Stimulated activated CD4-positive, alpha-beta T cell treated with anti-CD3 and anti-CD28 coated beads, Interleukin-12 subunit alpha, Interleukin-12 subunit beta, amount 100 ng/mL, for 24 hours (primary cell): ENCODE measurements around the gene MBNL2.

Source experiments
- DNase-seq, 2 experiments: peaks; one replicate each; pipeline ENCODE4 v3.0.0-alpha.2; 2020; ENCODE audit warnings: low read depth in 2 of 2

Gene MBNL2

DNA sequence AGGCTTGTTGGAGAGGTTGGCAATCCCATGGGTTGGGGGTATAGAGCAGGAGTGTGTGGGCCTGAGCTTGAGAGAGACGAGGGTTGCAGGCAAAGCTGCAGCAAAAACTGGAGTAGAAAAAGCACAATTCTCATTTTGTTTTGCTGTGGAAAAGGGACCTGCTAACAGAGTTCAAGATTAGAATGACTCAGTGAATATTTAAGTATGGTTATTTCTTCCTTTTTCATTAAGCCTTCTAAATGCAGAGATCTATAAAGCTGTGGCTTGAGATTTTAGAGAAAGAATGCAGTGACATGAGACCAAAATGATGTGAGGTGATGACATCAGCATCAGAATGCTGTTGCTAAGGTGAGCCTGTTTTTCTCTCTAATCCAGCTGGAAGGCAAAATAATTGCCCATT, 10.8 kb upstream of the MBNL2 start:
- no peak for DNase-seq

DNA sequence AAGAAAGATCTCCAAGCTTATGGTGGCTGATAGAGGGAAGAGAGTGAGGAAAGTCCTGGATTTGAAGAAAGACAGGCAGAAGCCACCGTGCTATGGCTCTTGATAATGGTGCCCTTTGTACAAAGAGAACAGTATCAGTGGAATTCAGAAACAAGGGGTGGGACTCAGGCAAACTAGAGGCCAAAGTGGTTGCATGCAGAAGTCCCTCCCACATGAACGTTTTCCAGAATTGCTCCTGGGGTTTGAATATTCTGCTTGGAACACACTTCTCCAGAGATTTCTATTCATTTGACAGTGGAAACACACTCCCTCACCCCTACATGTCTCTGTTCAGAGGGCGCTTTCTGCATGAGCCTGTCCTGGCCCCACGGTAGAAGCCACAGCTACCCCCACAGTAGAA, 10.1 kb upstream of the MBNL2 start:
- DNase-seq, result no peak

DNA sequence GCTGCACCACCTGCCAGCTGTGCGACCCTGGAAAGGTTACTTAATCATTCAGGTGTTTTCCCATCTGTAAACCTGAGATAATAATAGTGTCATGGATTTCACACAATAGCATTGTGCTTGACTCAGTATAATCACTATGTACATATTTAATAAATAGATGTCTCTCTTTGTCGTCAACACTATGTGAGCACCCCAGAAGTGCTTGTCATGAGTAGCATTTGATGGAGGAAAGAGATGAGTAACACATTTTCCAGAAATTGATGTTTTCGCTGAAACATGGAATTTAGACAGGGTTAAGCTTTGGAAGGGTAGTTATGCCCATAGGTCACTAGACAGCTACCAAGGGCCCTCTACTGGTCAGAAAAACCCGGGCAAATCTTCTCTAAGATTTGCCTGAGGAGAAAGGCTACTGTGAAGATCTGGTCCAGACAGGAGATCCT, 9.5 kb upstream of the MBNL2 start:
- no peak for DNase-seq

DNA sequence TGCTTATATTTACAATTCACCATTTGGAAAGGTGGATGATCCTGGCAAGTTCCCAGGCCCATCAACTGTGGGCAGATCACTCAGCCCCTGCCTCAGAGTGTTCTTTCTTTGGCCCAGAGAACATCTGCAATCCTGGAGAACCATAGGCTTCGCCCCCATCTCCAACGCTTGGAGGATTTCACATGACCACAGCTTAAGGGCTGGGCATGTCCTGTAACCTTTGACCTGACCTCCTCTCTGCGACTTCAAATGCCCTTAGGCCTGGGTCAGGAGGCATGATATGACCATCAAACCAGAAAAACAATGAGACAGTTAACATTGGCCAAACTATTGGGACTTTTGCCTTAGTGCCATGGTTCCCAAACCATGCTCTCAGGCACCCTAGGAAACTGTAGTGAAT, 7.2 kb upstream of the MBNL2 start:
- no peak for DNase-seq

DNA sequence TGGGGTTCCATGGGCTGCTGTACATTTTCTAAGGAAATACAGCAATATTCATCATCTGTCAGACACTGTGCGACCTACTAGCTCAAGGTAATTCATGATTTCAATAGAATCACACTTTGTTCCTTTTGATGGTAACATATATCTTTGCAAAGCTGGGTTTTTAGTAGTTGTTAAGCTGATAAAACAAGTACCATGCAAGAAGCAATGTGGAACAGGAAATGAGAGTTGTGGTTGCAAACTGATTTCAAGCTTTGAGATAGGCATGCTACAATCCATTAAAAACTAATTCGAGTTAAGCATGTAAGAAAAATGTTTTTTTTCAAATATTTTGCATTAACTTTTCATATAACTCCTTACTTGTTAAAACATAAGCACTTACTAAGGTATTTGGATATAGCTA, 6.8 kb upstream of the MBNL2 start:
- no peak for DNase-seq

DNA sequence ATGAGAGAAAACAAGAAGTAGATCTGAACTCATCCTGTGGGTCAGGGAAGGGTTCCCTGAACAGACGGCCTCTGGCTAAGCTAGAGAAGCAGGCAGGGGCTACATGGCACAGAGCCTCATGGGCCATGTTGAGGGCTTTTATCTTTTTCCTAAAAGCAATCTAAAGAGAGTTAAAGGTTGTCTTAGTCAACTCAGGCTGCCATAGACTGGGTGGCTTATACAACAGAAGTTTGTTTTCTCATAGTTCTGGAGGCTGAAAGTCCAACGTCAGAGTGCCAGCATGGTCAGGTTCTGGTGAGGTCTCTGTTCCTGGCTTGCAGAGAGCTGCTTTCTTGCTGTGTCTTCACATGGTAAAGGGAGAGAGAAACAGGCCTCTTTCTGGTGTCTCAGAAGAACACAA, 2.9 kb upstream of the MBNL2 start:
- DNase-seq, result no peak

DNA sequence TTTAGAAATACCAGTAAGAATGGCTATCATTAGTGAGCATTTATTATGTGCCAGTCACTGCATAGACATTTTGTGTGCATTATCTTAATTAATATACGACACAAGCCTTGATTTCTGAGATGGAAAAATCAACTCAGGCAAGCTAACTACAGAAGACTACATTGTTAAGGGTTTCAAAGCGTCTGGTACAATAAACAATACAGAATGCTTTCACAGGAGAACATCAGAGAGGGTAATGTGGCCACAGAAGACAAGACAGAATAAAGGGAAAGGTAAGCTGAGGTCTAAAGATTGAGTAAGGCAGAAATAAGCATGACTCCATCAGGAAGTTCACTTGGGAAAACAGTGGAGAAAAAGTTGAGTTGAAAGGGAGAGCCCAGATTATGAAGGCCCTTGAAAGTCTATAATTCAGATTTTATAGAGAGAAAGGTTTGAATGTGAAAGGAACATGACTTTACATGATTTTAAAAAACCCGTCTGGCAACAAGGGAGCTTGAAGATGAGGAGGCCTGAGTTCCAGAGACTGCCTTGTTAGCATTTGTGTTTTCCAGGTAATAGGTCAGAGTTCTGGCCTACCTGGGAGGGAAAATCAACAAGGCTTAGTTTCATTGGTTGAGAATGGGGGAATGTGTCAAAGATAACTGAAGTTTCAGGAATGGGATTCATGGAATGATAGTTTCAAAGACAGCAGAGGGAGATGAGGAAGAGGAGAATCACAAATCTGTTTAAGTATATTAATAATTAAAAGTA, 1.8 kb upstream of the MBNL2 start:
- DNase-seq, result no peak

DNA sequence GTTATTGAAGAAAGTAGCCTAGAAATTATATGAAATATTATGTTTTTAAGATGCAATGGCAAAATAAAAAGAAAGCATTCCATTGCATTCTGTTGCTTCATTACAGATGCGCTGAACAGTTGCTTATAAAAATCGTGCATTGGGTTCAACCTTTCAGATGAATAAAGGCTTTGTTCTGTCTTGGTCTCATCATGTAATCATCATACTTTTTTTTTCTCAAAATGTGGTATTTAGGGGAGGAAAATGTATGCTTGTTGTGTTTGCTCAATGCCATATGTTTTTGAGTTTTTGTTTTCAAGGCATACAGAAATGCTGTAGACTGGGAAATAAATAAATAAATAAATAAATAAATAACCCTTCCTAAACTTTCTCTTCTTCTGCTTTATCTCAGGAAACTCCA, 1.1 kb upstream of the MBNL2 start:
- no peak for DNase-seq

DNA sequence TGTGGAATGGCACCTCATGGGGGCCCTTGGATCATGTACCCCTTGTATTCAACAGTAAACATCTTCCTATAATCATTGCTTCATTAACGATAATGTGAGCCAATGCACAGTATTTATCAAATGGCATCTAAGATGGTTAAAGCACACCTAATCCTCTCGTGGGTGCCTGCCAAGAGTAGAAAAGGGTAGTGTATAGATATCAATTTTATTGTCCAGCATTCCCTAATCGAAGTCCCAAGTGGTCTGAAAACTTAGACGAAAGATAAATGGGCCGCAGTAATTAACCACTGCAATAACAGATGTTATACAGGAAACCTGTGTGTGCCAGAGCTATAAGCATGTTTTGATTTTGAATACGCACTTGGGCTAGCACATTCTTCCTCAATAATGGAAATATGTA, 667 bp upstream of the MBNL2 start:
- no peak for DNase-seq

DNA sequence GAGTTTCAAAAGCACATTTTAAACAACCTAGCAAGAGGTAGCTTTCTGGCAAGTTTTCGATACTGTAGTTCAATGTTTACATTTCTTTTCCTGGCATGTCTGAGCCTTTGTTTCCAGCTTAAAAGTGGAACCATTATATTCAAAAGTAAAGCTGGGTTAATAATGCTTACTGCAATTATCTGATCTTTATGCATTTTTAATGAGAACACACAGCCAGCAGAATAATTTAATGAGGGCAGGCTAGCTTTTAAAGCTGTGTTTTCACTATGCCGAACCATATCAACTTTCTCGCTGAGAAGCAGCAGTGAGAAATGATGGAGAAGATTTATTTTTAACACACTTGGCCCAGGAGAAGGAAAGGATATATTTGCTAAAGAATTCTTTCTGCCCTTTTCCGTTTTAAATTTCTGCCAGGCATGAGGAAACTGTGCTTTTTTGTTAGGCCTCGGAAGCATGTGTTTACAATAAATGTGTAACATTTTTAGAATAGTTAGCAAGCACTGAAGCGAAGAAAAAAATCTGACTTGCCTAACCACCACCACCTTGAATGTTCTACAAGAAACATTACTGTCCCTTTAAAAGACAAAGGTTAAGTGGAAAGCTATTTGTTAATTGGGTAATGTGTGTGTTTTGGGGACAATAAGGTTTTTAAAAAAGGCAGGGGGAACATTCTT, 1.0 kb downstream of the MBNL2 start:
- DNase-seq, result no peak

DNA sequence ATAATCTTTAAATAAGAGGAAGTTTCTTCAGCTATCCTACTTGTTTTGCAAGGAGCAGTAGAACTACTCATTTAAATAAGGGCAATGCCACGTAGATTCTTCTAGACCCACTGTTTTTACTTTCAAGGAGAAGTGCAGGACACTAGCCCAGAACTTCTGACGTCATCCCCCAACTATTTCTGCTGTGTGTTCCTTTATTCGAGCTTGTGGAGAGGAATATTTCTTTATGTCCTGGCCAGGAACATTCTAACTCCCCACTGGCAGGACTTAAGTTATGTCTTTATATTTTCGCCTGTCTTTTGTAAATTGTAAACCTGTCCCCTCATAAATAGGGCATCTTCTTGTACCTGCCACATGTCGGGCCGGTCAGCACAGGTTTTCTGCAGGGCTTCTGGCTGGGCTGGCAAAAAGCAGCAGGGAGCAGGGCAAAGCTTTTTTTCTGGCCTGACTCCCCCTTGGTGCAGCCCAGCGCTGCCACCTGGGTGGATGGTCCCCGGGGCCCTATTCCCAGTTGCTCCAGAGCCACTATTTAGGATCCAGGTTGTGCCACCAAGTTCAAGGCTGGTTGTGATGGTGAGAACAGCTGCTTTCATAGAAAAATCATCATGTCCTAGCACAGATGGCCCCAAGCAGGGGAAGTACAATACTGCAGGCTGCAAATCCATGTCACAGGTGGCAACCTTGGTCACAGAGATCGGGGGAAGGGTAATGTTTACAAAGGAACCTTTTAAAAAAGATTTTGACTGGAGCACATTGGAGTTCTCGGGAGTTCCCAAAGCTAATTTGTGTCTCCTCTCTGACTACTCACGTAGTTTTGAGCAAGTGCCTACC, 1.8 kb downstream of the MBNL2 start:
- no peak for DNase-seq

DNA sequence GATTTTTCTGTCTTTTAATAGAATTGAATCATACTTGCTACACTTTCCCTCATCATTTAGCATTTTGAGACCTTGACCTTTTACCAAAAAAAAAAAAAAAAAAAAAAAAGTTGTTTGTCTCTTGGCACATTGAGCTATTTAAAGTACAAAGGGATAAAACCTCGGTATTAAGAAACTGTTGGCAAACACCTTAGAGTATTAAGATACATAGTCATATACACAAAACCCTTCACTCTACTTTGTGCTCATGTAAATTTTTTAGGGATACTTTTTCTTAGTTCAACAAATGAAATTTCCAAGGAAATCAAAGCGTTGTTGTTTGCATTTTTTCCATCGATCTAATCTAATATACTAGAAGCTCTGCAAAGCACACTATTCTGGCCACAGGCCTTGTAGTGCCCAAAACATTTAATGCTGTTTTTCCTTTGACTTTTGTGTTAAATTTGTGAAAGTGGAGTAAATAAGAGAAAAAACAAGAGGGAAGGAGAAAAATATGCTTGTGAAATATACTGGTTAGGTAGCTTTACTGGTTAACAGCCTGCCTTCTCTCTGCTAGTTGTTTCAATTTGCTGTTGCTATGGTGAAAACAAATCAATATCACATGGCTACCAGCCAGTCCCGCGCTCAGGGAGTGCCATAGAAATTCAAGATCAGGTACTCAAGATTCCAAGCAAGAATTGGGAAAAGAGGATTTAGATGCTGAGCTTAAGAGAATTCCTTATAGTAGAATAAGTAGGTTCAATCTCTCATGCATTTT, 2.6 kb downstream of the MBNL2 start:
- no peak for DNase-seq

DNA sequence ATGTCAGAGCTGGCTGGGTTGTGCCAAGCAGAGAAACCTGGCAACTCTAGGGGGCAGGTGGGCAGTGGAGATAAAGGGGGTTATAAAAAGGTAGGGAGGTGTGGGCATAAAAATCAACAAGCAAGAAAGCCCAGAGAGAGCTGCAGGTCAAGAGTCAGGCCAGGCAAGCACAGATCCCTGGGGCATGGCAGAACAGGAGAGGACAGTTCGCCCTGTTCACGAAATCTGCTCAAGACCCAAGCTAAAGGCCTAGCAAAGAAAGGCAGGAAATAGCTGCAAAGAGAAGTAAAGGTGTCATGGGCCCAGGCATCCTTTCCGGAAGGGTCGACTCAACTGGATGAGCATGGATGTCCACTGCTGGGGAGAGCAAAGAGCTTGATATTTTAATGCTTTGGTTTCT, 3.4 kb downstream of the MBNL2 start:
- no peak for DNase-seq

DNA sequence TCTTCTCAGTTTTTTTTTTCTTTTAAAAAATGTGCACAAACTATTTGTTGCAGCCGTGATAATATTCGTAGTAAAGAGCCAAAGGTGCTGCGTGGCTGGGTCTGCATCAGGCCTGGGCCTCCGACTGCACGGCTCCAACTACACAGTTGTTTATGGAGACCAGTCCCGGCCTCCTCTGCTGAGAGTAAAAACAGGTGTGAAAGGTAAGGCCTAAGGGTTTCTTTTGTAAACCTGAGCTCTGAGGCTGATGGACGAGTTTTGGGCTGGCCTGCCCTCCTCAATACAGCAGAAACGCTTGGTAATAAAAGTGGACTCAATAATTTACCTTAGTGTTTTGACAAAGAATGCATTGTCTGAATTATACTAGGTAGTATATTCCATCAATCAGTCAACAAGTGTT, 3.9 kb downstream of the MBNL2 start:
- DNase-seq, result no peak

DNA sequence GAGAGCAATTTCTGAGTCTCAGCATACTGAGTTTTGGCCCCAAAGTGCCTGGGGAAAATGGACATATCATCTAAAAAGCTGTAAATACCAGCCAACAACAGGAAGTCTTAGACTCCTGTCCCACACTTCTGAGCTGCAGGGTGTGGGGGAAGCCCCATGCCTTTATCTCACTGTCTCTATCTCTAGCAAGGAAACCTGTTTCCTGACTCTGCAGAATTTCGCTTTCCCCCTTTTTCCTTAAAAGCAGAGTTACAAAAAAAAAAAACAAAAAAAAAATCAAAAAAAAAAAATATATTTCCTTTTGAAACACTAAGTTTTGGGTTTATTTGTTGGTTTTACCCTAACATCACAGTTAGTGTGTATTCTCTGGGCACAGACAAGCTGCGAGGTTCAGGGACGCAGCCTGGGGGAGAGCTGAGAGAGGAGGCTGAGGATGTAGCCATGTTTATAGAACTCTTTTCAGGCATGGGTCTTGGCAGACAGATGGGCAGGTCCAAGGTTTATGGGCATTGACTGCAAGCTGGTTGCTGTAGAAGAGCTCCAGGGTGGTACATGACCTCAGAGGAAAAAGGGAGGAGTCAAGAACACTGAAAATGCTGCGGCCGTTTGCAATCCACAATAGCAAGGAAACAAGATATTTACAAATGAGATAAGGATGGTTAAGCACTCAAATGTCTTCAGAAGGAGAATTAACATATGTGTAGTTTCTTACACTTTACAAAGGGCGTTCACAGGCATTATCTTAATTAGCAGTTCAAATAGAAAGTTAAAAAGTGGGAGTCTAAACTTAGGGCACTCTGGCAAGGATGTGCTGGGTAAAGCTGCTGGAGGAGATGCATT, 4.9 kb downstream of the MBNL2 start:
- no peak for DNase-seq

DNA sequence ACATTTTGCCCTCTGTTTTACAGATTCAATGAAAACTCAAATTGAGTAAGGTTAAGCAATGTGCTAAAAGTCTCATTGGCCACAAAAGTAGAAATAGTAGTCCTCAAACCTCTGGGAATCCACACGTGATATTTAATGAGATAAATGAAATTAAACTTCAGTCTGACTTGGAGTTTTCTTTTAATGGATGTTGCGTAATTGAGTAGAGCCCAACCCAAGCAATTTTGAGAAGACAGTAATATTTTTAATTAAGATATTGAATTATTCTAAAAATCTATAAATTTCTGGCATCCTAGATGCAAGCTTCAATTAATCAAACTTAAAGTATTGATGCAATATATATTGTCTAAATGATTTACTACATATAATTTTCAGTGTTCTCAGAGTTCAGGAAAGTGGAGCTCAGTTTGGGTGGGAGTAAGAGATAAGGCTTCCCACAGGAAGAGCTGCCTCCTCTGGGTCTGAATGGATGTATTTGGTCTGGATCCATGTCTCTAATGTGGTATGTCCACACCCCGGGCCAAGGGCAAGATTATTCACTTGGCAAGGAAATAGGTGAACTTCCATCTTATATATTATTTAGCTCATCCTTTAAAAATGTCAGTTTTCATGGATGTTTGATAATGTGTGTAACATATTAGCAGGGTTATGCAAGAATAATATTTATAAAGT, 6.9 kb downstream of the MBNL2 start:
- no peak for DNase-seq

DNA sequence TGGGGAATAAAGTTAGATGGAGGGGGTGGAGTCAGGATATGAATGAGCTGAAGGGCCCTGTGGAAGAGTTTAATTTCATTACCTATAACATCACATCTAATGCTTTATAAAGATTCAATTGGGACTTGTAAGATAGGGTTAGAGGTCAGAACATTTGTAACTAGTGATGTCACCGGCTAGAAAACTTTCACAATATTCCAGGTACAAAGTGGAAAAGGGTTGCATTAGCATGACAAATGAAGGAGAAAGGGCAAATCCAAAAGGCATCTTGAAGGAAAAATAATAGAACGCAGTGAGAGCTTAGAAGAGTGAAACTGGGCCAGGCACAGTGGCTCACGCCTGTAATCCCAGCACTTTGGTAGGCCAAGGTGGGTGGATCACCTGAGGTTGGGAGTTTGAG, 7.6 kb downstream of the MBNL2 start:
- DNase-seq, result no peak

DNA sequence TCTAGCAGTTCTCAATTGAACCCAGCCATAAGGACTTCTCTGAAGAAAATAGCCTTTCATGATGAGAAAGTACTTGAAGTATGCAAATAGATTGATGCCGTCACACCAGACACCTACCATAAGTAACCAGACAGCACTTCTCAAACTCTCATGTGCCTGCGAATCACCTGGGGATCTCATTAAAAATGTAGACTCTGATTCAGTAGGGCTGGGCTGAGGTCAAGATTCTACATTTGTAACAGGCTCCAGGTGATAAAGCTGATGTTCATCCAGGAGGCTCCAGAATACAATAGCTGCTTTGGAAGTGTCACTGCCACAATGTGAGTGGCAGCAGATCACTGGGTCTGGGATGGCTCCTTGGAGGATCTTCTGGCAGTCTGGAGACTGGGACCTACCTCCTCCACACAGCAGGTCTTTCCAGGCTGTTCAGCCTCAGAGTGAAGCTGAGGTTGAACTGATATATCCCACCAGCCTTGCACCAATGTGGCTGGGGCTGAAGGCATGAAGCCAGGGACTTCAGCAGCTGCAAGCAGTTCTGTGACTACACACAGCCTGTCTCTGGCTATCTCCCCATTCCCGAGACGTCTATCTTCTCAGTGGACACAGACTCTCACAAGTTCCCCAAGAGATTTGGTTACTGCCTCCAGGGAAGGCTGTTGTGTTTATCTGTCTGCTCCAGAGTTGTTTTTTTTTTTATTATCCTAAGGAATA, 9.1 kb downstream of the MBNL2 start:
- no peak for DNase-seq

DNA sequence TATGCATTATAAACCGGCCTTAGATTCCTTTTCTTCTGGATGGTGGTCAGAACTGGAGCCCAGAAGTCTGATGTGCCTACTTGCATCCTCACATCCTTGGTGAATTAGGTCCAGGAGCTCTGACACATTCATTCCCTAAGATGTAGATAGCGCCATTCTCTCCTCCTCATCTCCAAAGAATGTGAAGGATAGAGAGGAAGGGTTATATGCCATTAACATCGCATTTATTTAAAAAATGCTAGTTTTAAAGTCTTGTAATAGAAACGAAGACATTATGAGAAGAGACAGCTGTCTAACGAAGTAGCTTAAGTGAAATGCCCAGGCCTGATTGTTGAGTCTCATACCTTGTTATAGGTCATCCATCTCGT, 9.7 kb downstream of the MBNL2 start:
- DNase-seq, result no peak

DNA sequence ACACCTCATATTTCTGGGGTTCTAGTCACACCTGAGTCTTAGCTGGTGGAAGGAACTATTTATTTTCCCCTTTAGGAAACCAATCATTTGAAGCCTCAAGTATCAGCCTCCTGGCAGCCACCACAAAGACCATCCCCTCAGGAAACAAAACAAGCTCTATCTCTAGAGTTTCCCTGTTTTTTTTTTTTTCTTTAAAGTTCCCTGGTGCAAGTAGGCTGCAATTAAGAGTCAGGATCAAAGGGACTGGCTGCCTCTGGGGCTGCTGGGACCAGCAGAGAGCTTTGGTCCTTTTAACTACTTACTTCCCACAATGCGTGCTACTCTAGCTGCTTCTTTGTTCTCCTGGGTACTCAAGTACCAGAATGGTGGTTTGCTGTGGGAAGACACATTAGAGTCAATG, 11.4 kb downstream of the MBNL2 start:
- DNase-seq, result no peak
